GM18499 (cell line): ENCODE results near the gene AUH.
"Not testable (repeated sequence)": the region's sequence is repeated elsewhere in the genome, so short reads cannot be mapped to it uniquely, and the experiment has no call there.

ENCODE experiments used
- ATAC-seq: cut with Tn5 transposase; IDR thresholded peaks from one replicate; pipeline ENCODE4 v1.9.1; 2021; ENCODE audit warnings: moderate number of reproducible peaks; ENCODE audit not compliant: insufficient read depth, unreplicated experiment

AUH gene, protein sequence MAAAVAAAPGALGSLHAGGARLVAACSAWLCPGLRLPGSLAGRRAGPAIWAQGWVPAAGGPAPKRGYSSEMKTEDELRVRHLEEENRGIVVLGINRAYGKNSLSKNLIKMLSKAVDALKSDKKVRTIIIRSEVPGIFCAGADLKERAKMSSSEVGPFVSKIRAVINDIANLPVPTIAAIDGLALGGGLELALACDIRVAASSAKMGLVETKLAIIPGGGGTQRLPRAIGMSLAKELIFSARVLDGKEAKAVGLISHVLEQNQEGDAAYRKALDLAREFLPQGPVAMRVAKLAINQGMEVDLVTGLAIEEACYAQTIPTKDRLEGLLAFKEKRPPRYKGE

DNA sequence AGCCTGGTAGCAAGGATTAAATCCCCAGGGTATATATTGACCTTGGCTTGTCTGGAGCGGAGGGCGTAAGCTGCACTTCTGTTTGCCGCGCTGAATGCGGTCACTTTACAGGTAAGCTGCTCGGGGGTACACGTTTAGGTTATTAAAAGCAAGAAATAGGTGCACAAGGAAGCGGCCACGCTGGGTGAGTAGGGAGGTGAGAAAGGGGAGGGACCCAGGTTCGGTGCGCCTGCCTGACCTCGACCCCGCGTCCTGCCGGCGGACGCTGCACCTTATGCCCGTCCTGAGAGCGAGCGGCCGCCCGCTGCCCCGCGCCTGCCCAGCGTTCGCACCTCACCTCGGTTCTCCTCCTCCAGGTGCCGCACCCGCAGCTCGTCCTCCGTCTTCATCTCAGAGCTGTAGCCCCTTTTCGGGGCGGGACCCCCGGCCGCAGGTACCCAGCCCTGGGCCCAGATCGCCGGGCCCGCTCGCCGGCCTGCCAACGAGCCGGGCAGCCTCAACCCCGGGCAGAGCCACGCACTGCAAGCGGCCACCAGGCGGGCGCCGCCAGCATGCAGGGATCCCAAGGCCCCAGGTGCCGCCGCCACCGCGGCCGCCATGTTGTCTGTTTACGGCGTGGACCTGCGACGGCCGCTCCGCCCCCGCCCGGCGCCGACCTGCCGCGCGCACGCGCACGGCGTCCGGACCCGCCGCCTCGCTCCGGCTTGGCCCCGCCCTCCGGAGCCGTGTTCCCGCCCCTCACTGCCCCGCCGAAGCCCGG, at the start of gene AUH:
TSS of gene AUH (minus strand) at position 628 of the 760 bp plus-strand sequence. CDS start at position 599, 29 bp downstream.
- peak; percentile 46 for ATAC-seq

DNA sequence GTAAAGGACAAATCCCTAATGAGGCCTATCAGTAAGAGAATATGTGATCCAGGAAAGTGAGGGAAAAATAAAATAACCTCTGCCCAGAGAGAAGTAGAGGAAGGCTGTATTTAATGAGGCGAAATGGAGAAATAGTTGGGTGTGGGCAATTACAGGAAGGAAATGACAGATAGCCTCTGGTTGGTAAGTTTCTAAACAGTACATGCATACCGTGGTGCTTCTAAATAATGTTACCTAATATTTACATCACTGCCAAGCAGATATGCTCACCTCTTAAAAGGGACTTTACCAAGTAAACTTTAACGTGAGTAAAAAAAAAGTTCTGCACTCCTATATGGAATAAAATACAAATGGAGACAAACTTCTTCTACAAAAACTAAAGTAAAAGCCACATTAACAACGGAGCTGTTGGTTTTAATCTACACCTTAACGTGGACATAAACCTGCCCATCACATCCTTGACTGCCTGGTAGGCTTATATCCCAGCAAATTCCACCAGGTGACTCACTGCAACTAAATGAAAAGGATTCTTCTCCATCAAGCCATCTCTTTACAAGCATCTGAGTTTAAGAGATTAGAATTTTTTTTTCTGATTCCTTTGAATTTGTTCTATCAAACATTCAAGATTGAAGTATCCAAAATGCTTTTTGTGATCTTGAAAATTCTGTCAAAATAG, 49.5 kb upstream of the AUH start:
- no peak for ATAC-seq

DNA sequence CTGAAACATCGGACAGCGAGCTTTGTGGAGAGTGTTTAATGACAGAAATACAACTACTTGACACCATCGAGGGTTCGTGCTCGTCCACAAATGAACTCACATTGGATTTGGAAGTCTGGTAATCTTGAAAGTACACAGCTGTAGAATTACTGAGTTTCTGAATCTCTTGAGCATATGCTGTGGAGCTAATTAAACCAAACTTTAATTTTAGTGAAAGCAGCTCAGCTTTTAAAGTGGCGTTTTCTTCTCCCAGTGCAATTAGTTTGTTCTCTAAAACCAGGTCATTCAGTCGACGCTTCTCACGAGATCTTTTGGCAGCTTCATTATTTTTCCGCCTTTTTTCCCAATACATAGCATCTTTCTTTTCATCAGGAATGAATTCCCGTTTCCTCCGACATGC, 48.4 kb upstream of the AUH start:
- no peak for ATAC-seq

DNA sequence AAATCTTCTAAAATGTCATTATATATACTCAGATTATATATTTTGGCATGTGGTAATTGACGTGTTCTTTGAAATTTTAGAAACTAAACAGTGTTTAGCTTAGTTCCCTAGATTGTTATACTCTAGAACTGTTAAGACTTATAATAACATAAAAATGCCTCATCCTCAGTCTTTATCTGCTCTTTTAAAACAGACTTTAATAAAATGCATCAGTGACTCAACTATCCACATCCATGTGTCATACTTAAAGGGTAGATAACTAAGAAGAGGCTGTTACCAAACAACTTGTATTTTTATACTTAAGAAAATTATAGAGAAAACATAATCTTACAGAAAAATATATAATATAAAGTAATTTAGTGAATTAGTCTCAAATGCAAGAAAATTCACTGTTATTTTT, 46.8 kb upstream of the AUH start:
- no peak for ATAC-seq

DNA sequence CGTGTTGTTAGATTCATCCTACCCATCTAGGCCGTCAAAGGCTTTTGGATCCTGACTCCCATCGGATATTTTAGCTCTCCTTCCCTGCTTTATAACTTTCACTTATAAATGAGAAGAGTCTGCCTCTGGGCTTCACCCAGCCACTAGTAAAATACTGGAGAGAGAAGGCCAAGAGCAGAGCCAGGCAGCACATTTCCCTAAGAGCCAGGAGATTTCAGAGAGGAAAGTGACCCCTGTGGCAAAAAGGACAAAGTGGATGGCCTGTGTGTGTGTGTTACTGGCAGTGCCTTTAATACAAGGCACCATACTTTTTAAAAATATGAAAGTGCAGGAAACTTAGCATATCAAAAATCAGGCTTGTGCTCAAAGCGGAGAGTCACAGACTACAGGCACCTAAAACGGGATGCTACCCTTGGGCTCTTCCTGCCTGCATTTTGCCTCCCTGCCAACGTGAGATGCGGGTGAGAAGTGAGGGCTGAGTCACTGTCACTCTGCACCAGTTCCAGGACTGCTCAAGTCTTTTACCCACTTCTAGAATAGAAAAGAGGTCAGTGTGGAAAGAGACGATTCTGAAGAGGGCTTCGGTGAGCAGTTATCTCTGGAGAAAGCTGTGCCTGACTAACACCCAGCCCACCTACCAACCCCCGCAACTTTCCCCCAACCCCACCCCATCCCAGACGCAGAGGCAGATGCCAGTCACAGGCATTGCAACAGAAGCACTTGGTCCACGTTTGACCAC, 46.0 kb upstream of the AUH start:
- no peak for ATAC-seq

DNA sequence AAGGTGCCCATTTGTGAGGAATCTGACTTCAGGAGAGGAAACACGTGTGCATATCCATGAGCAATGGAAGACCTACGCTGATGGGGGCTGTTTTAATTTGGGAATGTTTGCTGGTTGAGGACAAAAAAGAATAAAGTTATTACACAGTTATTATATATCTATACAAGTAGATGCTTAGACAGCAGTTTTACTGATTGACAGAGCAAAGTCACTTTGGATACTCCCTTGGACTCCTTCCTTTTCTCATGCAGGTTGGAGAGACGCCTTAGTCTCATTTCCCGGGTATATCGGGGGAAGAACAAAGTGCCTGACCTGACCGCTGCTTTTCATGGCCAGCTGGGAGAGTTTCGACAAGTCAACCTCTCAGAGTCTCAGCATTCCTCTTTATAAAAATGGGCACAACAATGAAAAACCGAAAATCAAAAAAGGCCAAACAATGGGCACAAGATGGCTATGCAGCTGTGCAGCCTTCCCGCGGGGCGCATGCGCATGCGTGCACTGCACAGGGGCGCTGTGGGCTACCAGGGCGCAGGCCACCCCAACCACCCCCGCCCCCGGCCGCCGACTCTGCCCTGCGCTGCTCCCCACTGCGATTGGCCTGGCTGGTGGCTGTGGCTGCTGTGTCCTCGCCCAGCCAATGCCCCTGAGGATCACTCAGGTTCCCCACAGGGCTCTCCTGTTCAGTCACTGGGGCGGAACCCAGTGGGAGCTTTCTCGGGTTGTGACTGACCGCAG, 43.8 kb upstream of the AUH start:
- ATAC-seq, result no peak

DNA sequence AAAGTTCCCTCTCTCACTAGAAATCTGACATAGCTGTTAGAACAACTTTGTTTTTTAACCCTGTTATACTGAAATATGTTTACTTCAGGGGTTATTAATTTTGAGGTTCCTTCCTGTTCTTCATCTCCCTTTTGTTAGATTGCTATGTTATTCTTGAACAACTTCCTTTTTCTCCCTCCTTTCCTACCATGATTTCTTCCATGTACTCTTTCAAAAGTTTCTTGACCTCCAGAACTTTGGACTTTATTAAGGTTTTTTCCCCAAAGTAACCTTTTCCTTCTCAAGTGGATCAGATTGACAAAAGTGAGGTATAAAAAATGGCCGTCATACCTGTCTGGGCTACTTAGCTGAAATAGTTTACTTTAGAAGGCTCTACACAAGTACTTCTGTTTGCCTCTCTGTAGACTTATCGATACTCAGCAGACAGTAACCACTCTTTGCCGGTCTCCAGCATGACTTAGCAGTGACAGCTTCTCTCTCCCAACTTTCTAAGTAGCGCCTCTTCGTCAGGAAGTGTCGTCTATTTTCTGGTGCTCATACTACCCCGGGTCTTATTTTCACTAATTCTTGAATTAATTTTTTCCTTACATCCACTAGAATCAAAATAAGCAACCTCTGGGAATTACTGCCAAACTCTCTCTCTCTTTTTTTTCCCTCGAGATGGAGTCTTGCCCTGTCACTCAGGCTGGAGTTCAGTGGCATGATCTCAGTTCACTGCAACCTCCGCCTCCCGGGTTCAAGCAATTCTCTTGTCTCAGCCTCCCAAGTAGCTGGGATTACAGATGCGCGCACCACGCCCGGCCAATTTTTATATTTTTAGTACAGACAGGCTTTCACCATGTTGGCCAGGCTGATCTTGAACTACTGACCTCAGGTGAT, 42.2 kb upstream of the AUH start:
- ATAC-seq, result no peak

DNA sequence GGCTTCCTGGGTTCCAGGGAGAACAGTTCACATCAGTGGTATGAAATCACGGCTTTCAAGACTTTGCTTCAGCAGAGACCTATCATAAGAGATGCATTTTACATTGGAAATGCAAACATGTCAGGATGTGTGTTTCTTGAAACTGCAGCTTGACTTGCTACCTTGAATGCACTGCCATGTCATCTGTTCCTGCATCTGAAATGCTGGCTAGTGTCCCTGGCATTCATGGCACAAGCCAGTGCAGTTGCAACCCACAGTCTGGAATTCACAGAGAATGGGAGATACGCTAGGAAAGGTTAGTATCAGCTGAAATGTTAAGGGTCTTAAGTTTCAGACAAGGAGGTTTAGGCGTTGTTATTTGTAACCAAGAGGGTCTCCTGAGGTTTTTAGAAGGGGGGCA, 37.2 kb upstream of the AUH start:
- ATAC-seq, result no peak

DNA sequence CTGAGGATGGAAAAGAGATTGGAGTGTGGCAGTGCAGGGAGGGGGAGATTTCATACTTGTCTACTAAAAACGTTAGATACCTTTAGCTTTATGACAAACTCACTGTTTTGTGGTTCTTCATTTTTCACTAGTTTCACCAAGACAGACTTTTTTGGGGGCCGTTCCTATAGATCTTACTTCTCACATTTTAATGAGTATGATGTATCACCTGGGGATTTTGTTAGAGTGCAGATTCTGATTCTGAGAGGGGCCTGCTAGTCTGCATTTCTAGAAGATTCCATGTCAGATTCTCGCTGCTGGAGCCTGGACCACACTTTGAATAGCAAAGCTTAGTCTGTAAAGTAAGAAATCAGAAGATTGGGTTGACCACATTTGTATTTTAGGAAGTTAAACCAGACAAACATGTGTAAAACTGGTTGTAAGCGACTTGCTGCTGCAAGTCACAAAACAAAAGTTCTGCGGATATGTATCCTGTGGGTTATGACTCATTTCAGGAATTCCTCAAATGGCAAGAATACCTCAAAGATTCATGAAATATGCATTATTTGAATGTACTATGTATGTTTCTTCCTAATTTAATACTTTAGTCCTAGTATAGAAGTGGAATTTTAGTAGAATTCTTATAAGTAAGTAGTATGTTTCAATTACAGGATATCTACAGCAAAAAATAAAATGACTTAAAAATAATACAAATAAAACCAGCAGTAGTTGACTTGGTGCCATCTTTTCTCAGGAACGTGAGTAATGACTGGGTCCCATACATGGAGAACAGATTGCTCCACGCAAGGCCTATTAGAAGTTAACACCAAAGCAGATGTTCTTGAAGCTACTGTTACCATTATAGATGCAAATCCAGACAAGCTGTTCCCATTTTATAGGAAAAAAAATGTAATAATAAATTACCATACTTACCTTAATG, 34.1 kb upstream of the AUH start:
- no peak for ATAC-seq

DNA sequence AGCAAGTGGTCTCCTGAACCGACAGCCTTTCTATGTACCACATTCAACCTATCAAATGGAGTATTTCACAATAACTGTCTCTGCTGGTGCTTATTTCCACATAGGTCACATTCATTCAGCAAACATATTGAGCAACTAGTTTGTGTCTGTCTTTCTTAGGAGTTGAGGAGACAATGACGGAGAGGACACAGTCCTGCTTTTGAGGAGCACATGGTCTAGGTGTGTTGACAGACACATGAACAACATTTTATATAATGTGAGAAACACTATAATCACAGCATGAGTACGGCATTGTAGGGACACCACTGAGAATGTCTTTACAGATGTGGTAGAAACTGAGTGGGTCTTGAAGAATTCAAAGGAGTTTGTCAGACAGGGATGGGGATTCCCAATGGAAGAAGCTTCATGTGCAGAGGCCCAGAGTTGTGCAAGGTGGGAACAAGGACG, 33.4 kb upstream of the AUH start:
- no peak for ATAC-seq

DNA sequence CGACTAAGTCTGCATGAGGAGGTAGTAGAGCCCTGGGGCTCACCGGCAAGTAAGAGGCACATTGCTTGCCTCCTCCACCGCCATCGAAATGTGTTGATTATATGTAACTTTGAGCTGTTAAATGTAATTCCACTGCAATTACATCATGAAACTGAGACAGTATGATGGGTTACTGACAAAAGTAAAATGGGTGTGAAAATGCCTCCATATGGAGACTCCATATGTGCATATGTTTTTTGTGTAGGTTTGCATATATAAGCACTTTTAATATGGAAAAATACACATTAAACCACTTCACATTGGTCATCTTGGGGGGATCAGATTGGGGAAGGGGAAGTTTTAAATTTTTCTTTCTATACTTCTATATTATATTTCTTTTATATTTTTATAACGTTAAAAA, 32.1 kb upstream of the AUH start:
- ATAC-seq, result no peak

DNA sequence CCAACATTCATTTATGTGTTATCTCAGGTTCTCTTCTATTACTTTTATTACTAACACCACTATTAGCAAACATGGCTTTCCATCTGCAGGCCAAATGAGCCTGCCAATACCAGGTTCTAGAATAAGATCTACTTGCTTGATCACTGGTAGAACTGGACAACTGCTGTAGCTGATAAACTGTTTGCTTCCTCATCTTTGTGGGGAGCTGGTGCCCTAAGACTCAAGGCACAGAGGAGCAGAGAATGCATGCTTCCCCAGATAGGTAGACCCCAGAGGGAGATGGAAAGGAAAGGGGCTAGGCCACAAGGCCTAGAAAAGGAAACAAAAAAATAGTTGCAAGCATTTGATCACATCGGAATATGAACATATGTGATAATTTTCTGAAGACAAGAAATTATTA, 30.7 kb upstream of the AUH start:
- no peak for ATAC-seq

DNA sequence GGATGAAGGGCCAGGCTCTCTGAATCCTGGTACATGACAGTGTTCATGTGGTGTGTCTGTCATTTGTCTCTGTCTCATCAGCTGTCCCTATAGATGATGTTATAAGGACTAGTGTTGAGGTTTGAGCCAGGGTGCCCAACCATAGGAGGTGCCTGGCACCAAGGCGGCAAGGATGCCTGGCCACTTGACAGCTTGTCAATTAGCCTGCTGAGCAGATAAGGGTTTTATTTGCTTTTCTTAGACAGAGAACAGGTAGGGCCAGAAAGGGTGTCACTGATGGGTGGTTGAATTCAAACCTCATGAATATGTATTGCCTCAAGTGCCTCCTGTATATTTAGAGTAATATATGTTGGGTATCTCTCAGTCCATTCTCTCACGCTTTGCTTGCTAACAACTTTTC, 30.1 kb upstream of the AUH start:
- ATAC-seq, result no peak

DNA sequence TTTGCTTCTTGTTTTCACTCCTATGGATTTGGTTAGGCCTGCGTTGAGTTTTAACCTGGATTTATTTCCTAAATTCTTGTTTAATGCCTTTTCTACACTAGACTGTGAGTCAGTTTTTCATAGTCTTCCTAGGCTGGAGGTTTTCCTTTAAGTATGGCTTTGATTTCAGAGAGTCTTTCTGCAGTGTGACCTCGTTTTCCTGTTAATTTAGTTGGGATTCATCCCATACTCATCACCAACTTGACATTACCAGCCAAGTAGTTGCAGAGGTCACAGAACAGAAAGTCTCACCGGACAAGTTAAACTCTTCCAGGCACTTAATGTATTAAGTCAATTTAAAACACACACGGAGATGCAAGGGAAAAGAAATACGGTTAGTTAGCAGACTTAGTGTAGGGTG, 29.7 kb upstream of the AUH start:
- no peak for ATAC-seq

DNA sequence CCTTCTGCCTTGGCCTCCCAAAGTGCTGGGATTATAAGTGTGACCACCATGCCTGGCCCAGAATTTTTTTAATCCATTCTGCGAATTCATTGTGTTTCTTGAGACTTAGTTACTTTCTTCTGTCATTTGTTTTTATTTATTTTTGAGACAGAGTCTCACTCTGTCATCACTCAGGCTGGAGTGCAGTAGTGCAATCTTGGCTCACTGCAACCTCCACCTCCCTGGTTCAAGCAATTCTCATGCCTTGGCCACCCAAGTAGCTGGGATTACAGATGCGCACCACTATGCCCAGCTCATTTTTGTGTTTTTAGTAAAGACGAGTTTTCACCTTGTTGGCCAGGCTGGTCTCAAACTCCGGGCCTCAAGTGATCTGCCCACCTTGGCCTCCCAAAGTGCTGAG, 28.0 kb upstream of the AUH start:
- ATAC-seq, result not testable (repeated sequence)

DNA sequence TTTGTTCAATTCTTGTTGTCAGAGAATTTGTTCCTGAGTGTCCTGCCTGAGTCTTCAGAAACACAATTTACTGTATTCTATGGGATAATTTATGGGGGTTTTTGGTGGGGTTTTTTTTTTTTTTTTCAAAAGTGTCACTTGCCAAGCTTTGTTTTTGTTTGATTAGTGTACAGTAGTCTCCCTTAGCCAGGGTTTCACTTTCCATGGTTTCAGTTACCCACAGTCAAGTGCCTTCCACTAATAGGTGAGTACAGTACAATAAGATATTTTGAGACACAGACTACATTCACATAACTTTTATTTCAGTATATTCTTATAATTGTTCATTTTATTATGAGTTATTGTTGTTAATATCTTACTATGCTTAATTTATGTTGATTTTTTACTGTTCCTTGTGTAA, 25.0 kb upstream of the AUH start:
- no peak for ATAC-seq

DNA sequence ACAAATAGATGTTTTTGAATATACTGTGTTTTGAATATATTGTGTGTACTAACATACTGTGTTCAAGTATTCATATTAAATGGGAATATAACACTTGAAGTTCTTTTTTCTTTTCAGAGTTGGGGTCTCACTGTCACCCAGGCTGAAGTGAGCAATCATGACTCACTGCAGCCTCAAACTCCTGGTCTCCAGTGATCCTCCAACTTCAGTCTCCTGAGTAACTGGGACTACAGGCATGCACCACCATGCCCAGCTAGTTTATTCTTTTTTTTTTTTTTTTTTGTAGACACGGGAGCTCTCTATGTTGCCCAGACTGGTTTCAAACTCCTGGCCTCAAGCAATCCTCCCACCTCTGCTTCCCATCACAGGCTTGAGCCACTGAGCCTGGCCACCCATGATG, 23.2 kb upstream of the AUH start:
- no peak for ATAC-seq

DNA sequence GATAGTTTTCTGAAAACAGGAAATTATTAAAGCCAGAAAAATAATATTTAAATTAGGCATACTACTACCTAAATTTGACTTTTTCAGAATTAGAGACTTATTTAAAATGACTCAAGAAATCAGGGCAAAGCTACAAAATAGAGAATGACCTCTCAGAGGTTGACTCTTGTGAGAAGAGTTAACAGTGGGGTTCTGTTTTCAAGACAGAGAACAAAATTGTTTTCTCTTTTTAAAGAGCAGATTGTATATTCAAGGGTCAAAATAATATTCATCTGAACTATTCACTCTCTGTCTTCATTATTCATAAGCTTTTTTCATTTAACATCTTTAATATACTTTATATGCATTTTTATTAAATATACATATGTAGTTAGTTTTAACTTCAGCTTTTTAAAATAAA, 21.9 kb upstream of the AUH start:
- no peak for ATAC-seq
